Retinal pigment epithelial cell (primary cell): ENCODE measurements around the gene REEP6.

Experiments used
- DNase-seq: peaks from one replicate; pipeline ENCODE4 v3.0.0-alpha.2; 2010; ENCODE audit warnings: low read depth
- H3K4me3 ChIP-seq: 2 replicates; pipeline ENCODE4 v1.5.1; 2011; ENCODE audit warnings: mild to moderate bottlenecking, low read length, control low read depth, moderate library complexity
- CTCF ChIP-seq: conservative IDR thresholded peaks from 2 replicates; pipeline ENCODE4 v1.5.1; 2011; ENCODE audit warnings: low read depth, low read length, control low read depth, inconsistent platforms

The REEP6 gene

GRCh38 chr19:1482361-1483130 lies 8.4 kb upstream of the REEP6 start:
- no peak overlapping the region for H3K4me3 ChIP-seq
- DNase-seq, result no peak
- TF ChIP-seq CTCF, result no peak

- H3K4me3 ChIP-seq, result no peak overlapping the region
- TF ChIP-seq CTCF, result no peak
- no peak for DNase-seq
Measured at GRCh38 chr19:1483131-1483978, 7.6 kb upstream of the REEP6 start.

GRCh38 chr19:1483979-1484428 lies 7.0 kb upstream of the REEP6 start:
- TF ChIP-seq CTCF, result no peak
- DNase-seq, result no peak
- no peak overlapping the region for H3K4me3 ChIP-seq

- H3K4me3 ChIP-seq, result no peak overlapping the region
- TF ChIP-seq CTCF, result no peak
Measured at GRCh38 chr19:1486720-1487575, 4.0 kb upstream of the REEP6 start.

GRCh38 chr19:1487576-1488281 lies 3.3 kb upstream of the REEP6 start:
- no peak for DNase-seq
- H3K4me3 ChIP-seq, result no peak overlapping the region
- TF ChIP-seq CTCF, result no peak

More at GRCh38 chr19:1486720-1487575, 4.0 kb upstream of the REEP6 start:
- no peak for DNase-seq

- no peak for TF ChIP-seq CTCF
- DNase-seq, result no peak
- H3K4me3 ChIP-seq, result no peak overlapping the region
Measured at GRCh38 chr19:1488282-1488601, 2.7 kb upstream of the REEP6 start.
